Coronary artery (tissue), 2 donors: ENCODE data around the gene PRDM1.

Experiments
- DNase-seq: peaks from one replicate; pipeline ENCODE4 v3.0.0-alpha.2; 2017; ENCODE audit warnings: low spot score
- H3K27ac ChIP-seq, 2 donors: fragments of 200-600 bp; sonication (generic); one replicate each; pipeline ENCODE4 v1.5.1; 2016 to 2019
- H3K4me3 ChIP-seq: fragments of 200-600 bp; sonication (generic); 2 replicates; pipeline ENCODE4 v1.5.1; 2016; ENCODE audit warnings: mild to moderate bottlenecking, moderate library complexity
- CTCF ChIP-seq: fragments of 200-600 bp; sonication (generic); IDR thresholded peaks from one replicate; pipeline ENCODE4 v1.5.1; 2019; ENCODE audit warnings: antibody characterized with exemption

The PRDM1 gene

GRCh38 chr6:106152952-106153351 lies 66.8 kb downstream of the PRDM1 start:
- TF ChIP-seq CTCF = no peak
- Histone ChIP-seq H3K4me3 (no peak overlapping the region), H3K27ac (no peak overlapping the region)
- no peak for DNase-seq

- DNase-seq = no peak
- H3K4me3 ChIP-seq = no peak overlapping the region
- H3K27ac ChIP-seq = no peak overlapping the region
- TF ChIP-seq CTCF = no peak
Observed at GRCh38 chr6:106154326-106154725, 68.2 kb downstream of the PRDM1 start.

GRCh38 chr6:106155219-106155830 lies 69.2 kb downstream of the PRDM1 start:
- Histone ChIP-seq H3K4me3 (no peak overlapping the region), H3K27ac (no peak overlapping the region)
- no peak for TF ChIP-seq CTCF
- no peak for DNase-seq

- Histone ChIP-seq H3K4me3 (no peak overlapping the region), H3K27ac (no peak overlapping the region)
- TF ChIP-seq CTCF = no peak
- DNase-seq = no peak
Observed at GRCh38 chr6:106156413-106156812, 70.3 kb downstream of the PRDM1 start.

GRCh38 chr6:106156863-106157262 lies 70.7 kb downstream of the PRDM1 start:
- Histone ChIP-seq H3K27ac (no peak overlapping the region), H3K4me3 (no peak overlapping the region)
- TF ChIP-seq CTCF = no peak
- DNase-seq = no peak

- H3K27ac ChIP-seq = no peak overlapping the region
- TF ChIP-seq CTCF = no peak
- no peak overlapping the region for H3K4me3 ChIP-seq
- no peak for DNase-seq
Observed at GRCh38 chr6:106158816-106159215, 72.7 kb downstream of the PRDM1 start.
